NCI-H2107 treated with DMSO at 0.1 percent for 48 hours (cell line): ENCODE measurements around the gene OR6X1.
"Not testable (repeated sequence)": the region's sequence is repeated elsewhere in the genome, so short reads cannot be mapped to it uniquely, and the experiment has no call there.

Experiments
- DNase-seq: peaks from one replicate; lab custom pipeline; 2025; ENCODE audit not compliant: unreplicated experiment; lab: John Stamatoyannopoulos, UW

Gene OR6X1

DNA sequence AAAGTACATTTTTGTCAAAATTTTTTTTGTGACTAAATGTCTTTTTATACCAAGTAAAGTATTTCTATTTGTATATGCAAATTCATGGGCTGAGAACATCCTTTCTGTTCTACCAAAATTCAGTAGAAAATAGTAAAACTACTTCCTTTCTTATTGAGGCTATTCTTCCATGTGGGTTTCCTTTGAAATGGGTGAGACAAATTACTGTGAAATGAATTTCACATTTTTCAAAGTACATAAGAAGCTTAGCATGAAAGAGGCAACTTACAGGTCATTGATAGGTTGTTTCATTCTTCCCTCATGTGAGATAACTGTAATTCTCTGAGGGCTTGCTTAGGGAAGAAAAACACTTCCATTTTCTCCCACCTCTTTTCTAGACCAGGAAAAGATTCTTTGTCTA, 1.0 kb upstream of the OR6X1 start:
- DNase-seq, result no peak

DNA sequence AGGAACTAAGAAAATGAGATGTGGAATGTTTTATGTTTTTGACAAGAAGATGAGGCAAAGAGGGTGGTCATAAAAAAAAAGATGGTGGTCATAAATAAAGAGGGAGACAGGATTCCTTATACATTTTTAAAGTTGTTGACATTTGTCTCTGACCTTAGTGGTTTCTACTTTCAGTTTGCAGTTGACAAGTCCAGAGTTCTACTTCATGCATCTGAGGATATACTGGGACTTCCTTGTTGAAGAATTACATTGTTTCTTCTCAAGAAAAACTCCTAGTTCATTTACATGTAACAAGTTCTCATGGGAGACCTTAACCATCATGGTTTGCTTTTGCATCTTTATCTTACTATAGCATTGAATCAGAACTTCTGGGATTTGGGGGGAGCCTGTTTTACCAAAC, 1.2 kb downstream of the OR6X1 start:
- no peak for DNase-seq

DNA sequence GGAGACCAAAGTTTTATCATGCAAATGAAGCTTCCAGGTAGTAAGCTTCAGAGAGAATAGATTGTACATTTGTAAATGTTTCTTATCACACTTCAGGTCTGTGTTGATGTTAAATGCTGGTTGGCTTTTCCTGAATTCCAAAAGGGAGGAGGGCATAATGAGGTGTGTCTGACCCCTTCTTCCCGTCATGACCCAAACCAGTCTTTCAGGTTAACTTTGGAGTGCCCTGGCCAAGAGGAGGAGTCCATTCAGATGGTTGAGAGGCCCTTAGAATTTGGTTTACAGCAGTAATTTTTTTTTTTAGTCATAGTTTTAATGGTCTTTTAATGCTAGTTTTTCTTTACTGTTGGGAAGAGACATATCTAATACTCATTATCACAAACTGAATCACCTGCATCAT, 2.5 kb downstream of the OR6X1 start:
- no peak for DNase-seq

DNA sequence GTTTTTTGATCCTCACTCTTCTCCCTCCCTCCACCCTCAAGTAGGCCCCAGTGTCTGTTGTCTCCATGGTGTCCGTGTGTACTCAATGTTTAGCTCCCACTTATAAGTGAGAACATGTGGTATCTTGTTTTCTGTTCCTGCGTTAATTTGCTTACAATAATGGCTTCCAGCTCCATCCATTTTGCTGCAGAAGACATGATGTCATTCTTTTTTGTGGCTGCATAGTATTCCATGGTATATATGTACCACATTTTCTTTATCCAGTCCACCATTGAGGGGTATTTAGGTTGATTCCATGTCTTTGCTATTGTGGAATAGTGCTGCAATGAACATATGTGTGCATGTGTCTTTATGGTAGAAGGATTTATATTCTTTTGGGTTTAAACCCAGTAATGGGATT, 6.0 kb downstream of the OR6X1 start:
- not testable (repeated sequence) for DNase-seq

DNA sequence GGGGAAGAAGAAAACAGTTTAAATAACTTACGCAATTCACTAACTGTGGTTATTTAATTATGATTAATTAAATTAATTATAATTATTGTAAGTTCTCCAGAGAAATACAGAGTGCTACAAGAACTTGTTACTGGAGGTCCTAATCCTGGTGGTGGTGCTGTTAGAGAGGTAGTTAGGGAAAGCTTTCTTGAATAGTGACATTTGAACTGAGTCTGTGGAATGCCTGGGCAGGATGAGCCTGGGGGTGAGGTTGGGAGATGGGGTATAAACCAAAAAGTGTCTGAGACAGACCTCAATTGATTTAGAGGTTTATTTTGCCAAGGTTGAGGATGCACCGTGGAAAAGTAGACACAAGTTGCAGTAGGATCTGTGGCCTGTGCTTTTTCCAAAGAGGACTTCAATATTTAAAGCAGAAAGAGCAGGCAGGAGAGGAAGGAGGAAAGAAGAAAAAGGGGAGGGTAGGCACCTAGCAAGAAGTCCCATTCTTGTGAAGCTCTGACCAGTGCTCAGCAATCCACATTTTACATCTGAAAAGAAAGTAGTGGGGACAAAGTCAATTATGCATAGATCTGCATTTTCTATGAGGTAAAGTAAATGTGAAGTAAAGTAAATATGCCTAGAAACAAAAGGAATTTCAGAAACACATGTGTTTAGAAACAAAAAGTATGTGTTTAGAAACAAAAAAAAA, 8.4 kb downstream of the OR6X1 start:
- no peak for DNase-seq

DNA sequence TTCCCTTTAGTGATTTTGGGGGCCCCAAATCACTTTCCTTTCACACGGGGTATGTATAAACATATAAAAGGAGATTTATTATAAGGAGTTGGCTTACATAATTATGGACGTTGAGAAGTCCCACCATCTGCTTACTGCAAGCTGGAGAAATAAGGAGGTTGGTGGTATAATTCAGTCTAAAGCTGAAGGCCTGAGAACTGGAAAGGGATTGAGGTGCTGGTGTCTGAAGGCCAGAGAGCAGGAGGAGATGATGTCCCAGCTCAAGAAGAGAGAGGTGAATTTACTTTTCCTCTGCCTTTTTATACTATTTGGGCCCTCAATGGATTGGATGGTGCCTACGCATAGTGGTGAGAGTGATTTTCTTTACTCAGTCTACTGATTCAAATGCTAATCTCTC, 11.6 kb downstream of the OR6X1 start:
- DNase-seq, result no peak

DNA sequence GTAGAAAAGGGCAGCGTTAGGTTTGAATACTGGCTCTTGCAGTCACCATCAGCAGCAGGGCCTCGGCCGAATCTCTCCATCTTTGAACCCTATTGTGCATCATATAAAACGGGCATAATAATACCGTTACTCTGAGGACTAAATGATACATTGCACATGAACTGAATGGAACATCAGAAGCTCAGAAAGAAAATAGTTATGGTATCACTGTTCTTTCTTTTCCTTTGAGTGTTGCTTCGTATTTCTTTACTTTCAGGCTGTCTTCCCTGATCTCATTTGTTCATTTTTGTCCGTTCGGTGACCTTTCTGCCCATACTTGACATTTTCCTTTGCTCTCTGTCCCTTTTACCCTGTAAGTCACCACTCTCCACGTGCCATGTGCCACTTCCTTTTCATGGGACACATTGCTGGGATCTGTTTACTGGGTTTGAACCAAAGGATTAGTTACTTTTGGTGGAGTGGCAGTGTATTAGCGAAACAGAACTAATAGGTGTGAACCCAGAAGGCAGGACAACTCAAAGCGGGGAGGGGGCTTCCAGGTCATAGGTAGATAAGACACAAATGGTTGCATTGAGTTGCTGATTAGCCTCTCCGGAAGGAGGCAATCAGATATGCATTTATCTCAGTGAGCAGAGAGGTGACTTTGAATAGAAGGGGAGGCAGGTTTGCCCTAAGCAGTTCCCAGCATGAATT, 12.1 kb downstream of the OR6X1 start:
- DNase-seq, result peak; percentile 4

DNA sequence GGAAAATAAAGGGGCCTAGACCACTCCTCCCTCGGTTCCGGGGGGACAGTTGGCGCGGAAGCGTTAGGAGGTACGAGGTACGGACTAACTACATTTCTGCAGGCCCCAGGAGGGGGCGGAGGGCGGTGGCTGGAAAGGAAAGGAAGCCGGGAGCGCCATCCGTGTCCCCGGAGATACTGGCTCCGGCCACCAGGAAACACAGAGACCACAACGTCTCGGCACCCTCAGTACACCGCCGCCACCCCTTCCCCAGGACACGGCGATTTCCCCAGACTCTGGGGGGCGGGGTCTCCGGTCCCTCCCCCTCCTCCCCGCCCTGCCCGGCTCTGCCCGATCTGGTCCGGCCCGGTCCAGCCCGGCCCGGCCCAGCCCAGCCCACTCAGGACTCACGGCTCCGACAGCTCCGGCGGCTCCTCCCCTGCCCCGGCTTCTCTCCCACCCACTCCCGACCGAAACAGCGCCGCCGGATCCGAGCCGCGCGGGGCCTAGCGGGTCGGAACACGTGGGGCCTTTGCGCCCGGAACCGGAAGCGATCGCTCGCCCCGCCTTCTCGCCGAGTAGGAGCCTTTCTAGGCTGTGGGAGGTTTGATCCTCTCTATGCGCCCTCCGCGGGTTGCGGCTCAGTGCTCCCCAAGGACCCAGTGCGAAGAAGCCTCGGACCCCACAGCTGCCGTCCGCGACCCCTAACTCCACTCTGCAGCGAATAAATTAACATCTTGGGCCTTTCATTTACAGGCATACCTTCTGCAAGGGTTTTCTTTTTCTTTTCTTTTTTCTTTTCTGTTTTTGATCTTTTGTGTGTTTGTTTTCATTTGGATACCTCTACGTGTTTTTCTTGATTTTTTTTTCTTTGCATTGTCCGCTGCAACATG, 12.9 kb downstream of the OR6X1 start, which contains the start of gene ZNF202:
TSS of gene ZNF202 (minus strand) at position 502 of the 872 bp plus-strand sequence. CDS start 10,772 bp downstream, outside the sequence.
- DNase-seq, result peak; percentile 60

DNA sequence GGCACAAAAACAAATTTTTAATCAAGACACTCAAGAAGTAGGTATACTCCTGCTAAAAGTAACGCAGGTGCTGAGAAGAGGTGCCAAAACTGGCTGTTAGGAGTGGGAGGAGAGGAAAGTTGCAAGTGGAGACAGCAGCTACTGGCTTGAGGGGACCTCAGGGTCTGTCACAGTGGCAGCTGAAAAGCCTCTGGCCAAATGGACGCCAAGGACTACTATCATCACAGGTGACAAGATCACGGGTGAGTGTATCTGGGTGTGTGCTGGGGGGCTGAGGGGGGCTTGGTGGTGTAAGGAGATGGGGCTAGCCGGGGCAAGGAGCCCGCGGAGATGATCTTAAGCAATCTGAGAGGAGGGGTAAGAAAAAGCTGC, 13.5 kb downstream of the OR6X1 start:
- no peak for DNase-seq

DNA sequence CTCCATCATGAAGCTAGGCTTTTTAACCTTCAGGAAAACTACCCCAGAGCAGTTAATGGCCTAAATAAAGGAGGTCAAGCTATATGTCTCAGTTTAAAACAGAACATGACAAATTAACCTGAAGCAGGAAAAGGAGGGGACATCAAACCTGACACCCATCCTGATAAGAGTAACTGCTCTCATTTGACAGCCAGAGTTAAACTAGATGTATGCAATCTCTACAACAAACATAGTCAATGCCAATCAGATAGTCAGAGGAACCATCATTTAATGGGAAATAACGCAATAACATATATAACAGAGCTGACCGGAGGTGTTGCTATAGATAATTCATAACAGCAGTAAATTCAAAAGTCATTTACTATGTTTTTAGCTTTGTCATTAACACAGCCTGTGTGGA, 15.9 kb downstream of the OR6X1 start:
- DNase-seq, result no peak

DNA sequence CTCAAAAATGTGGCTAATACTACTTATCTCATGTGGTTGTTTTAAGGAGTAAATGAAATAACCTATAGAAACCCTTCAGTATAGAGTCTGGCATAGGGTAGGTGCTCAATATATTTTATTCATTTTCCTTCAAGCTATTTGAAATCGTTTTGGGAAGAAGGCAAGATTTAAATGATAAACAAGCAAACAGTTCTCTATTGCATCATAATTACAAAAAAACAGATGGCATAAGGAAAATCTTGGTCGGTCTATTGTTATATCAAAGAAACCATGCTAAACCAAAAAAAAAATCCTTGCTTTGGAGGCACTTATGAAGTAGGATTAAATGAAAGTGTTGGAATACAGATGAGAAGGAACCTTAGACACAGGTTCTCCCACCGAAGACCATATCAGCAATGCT, 17.5 kb downstream of the OR6X1 start:
- DNase-seq, result no peak

DNA sequence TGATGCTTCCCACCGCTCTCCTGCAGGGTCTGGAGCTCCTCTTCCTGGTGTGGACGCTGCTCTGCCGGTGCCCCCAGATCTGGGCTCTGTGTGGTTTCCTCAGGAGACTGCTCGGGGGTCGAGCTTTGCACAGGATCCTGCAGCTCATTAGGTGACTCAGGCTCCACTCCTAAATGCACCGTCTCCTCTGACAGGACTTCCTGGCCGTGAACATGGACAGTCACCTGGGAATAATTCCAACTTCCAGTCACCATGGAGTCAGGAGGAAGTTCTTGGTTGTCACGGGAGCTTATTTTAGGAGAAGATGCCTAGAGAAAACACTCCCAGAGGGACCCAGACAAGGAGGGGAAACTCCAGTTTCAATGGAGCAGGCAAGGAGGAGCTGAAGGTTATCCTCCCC, 24.7 kb downstream of the OR6X1 start:
- DNase-seq, result no peak

DNA sequence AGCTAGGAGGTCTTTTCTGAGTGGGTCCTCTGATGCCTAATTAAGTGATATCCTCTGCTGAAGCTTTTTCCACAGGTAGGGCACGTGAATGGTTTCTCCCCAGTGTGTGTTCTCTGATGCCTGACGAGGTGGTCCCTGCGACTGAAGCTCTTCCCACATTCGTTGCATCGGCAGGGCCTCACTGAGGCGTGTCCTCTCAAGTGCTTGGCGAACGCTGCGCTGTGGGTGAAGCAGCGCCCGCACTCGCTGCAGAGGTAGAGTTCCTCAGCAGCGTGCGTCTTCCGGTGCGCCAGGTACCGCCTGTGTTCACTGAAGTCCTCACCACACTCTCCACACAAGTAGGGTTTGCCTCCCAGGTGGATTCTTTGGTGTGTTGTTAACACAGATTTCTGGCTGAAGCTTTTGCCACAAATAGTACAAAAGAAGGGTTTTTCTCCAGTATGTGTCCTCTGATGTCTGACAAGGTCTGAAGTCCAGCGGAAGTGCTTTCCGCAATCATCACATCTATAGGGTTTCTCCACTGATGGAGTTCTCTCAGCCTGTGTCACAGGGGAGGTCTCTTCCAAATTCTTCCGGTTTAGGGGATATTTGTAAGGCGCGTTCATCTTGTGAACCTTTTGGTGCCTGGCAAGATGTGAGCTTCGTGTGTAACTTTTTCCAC, 28.2 kb downstream of the OR6X1 start:
- DNase-seq, result no peak

DNA sequence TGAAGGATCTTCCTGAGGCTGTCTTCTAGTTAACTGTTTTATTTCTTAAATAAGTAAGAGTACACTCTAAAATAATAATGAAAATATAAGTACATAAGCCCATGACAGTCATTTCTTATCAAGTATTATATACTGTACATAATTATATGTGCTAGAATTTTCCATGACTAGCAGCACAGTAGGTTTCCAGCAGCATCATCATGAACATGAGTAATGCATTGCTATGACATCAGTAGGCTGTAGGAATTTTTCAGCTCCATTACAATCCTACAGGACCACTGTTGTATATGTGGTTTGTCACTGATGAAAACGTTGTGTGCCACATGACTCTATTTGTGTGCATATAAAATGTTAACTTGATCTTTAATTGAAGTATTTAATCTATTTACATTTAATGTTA, 34.9 kb downstream of the OR6X1 start:
- no peak for DNase-seq

DNA sequence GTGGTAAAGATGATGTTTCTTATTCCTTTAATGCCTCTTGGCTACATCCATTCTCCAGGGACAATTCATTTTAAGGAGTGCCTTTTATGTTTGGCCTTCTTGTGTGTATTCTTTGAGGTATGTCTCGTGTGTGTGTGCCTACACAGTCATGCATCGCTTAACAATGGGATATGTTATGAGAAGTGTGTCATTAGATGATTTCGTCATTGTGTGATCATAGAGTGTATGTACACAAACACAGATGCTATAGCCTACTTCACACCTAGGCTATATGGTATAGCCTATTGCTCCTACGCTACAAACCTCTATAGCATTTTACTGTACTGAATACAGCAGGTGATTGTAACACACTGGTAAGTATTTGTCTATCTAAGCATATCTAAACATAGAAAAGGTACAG, 35.8 kb downstream of the OR6X1 start:
- DNase-seq, result no peak

DNA sequence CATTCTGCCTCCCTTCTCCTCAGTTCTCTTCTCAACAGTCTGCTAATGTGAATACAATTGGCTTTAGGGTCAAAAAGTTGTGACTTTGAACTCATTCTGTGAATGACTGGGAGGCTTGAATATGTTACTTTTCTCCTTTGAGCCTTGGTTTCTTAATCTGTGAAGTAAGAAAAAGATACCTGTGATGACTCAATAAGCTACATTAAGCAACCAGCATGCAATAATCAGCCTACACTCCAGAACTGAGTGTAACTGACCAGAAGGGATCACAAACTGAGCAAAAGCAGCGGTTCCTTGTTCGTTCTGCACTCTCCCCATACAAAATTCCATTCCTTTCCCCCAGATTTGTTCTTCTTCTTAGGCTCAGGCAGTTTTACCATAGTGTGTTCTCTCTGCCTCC, 36.3 kb downstream of the OR6X1 start:
- no peak for DNase-seq

DNA sequence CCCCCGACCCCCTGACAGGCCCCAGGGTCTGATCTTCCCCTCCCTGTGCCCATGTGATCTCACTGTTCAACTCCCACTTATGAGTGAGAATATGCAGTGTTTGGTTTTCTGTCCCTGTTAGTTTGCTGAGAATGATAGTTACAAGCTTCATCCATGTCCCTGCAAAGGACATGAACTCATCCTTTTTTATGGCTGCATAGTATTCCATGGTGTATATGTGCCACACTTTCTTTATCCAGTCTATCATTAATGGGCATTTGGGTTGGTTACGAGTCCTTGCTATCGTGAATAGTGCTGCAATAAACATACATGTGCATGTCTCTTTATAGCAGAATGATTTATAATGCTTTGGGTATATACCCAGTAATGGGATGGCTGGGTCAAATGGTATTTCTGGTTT, 41.7 kb downstream of the OR6X1 start:
- not testable (repeated sequence) for DNase-seq

DNA sequence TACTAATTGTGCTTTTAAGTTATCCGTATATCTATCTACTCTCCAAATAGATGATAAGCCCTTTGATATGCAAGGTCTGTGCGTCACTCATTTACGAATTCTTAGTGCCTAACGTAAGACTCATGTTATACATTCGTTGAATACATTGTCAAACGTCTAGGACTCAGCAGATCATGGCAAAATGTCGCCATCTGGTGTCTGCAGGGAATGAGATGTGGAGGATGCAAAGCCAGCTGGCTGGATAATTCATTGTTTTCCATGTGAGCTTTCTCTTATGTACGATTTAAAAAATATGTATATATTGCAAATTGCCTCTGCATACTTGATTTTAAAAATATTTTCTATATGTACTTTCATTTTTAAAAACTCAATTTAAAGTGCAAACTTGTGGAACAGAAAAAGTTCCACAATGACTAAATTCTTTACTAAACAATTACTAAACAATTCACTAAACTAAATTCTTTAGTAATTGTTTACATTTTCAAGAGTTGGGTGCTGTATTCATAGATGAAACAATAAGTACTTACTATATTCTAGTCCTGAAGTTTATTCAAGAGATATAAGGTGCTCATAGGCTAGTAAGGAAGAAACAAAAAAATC, 46.6 kb downstream of the OR6X1 start:
- DNase-seq, result peak; percentile 64

DNA sequence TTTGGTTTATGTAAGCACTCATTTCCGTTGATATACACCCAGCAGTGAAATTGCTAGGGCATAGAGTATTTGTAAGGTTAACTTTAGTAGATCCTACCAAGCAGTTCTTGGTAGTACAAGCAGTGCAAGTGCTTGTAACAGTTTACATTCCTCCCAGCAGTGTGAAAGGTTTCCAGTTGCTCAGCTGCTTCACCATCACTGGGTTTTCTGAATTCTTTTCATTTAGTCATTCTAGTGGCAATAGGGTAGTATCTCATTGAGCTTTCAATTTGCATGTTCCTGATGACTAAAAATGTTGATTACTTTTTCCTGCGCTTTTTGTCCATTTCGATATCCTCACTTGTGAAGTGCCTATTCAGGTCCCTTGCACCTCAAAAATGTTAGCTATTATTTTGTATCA, 47.1 kb downstream of the OR6X1 start:
- DNase-seq, result no peak

DNA sequence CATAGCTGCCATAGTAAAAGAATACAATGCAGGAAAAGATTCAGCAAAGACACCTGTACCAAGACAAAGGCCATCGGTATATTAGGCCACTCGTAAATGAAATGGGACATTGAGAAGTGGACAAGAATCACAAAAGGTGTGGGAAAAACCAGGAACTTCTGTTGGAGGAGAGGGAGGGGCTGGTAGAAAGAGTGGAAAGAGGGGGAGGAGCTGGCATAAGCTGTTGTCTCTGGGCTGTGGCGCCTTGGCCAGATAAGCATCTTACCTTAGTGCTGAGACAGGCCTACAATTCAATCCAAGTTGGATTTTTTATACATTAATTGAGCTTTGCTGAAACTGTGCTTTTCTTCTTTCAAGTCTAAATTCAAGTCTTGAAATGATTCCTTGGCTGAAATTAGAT, 50.0 kb downstream of the OR6X1 start:
- DNase-seq, result no peak
